Activated naive CD4-positive, alpha-beta T cell treated with anti-CD3 and anti-CD28 coated beads, Interleukin-2, amount 50 U/mL, for 72 hours (primary cell): ENCODE data around the gene DCXR. TPM values are rescaled to one million over a fixed set of nuclear protein-coding genes. Genes with fewer than 3 reads are reported as not detected.

ENCODE experiments used
- ATAC-seq, 2 donors: fragments of 150-1000 bp; cut with Tn5 transposase; 2 replicates each; pipeline ENCODE4 v1.10.0; 2021; ENCODE audit warnings: mild to moderate bottlenecking in 2 of 2, moderate library complexity in 2 of 2
- DNase-seq, 2 donors: peaks; one replicate each; pipeline ENCODE4 v3.0.0; 2021 to 2022; ENCODE audit warnings: low spot score in 2 of 2
- H3K27ac Mint-ChIP-seq, 2 donors: one replicate each; pipeline ENCODE4 v1.8.0; 2022; ENCODE audit warnings: mild to moderate bottlenecking in 2 of 2, mixed read lengths in 2 of 2
- H3K36me3 Mint-ChIP-seq, 2 donors: one replicate each; pipeline ENCODE4 v1.8.0; 2022; ENCODE audit warnings: mixed read lengths in 2 of 2
- H3K9me3 Mint-ChIP-seq, 2 donors: one replicate each; pipeline ENCODE4 v1.8.0; 2022; ENCODE audit warnings: mixed read lengths in 2 of 2
- total RNA-seq, 2 donors: library from RNA; stranded (reverse); gene quantifications; one replicate each; pipeline ENCODE4 v1.2.3, GENCODE V29; 2022

DCXR gene
- total RNA-seq, 2 donors from 2014 or later, result 85.5 to 128 TPM

GRCh38 chr17:82003411-82004381, 33.8 kb downstream of the DCXR start:
- Mint-ChIP-seq H3K36me3 (no peaks in the 10 kb centered on the region), H3K9me3 (no peaks in the 10 kb centered on the region), H3K27ac (no peak overlapping the region)
- peak; percentile 35 to 71 for ATAC-seq
- no peak for DNase-seq

GRCh38 chr17:82001571-82002056, 35.9 kb downstream of the DCXR start:
- DNase-seq (no peak), ATAC-seq (no peak)
- Mint-ChIP-seq H3K27ac (no peak overlapping the region), H3K36me3 (no peaks in the 10 kb centered on the region), H3K9me3 (no peaks in the 10 kb centered on the region)

- no peak for ATAC-seq
- no peak for DNase-seq
- no peaks in the 10 kb centered on the region for H3K9me3 Mint-ChIP-seq
- no peak overlapping the region for H3K27ac Mint-ChIP-seq
- no peaks in the 10 kb centered on the region for H3K36me3 Mint-ChIP-seq
These were observed 36.5 kb downstream of the DCXR start for GRCh38 chr17:82000803-82001570.

- no peaks in the 10 kb centered on the region for H3K36me3 Mint-ChIP-seq
- no peaks in the 10 kb centered on the region for H3K9me3 Mint-ChIP-seq
- ATAC-seq (no peak), DNase-seq (no peak)
- no peak overlapping the region for H3K27ac Mint-ChIP-seq
These were observed 37.3 kb downstream of the DCXR start for GRCh38 chr17:81999976-82000802.

GRCh38 chr17:81999587-81999975, 37.9 kb downstream of the DCXR start:
- no peaks in the 10 kb centered on the region for H3K9me3 Mint-ChIP-seq
- no peaks in the 10 kb centered on the region for H3K36me3 Mint-ChIP-seq
- no peak for ATAC-seq
- no peak for DNase-seq
- H3K27ac Mint-ChIP-seq, result no peak overlapping the region

GRCh38 chr17:81998691-81999438, 38.6 kb downstream of the DCXR start:
- ATAC-seq (no peak), DNase-seq (no peak)
- Mint-ChIP-seq H3K36me3 (no peaks in the 10 kb centered on the region), H3K9me3 (no peaks in the 10 kb centered on the region), H3K27ac (no peak overlapping the region)

- Mint-ChIP-seq H3K36me3 (no peaks in the 10 kb centered on the region), H3K27ac (no peak overlapping the region), H3K9me3 (no peaks in the 10 kb centered on the region)
- DNase-seq (no peak), ATAC-seq (no peak)
These were observed 39.3 kb downstream of the DCXR start for GRCh38 chr17:81998212-81998611.

GRCh38 chr17:81996757-81997441, 40.6 kb downstream of the DCXR start:
- H3K36me3 Mint-ChIP-seq, result no peaks in the 10 kb centered on the region
- H3K27ac Mint-ChIP-seq, result peak overlapping the region in 1 of 2 donors; percentile 50
- no peaks in the 10 kb centered on the region for H3K9me3 Mint-ChIP-seq
- DNase-seq (no peak), ATAC-seq (no peak)

GRCh38 chr17:81996232-81996756, 41.2 kb downstream of the DCXR start:
- no peak for ATAC-seq
- no peak overlapping the region for H3K27ac Mint-ChIP-seq

GRCh38 chr17:81995463-81996231, 41.9 kb downstream of the DCXR start:
- Mint-ChIP-seq H3K36me3 (no peaks in the 10 kb centered on the region), H3K9me3 (no peaks in the 10 kb centered on the region), H3K27ac (no peak overlapping the region)
- DNase-seq (no peak), ATAC-seq (no peak)

More at GRCh38 chr17:81996232-81996756, 41.2 kb downstream of the DCXR start:
- H3K9me3 Mint-ChIP-seq, result no peaks in the 10 kb centered on the region
- DNase-seq, result no peak
- H3K36me3 Mint-ChIP-seq, result no peaks in the 10 kb centered on the region

- DNase-seq, result no peak
- Mint-ChIP-seq H3K27ac (no peak overlapping the region), H3K36me3 (no peaks in the 10 kb centered on the region), H3K9me3 (no peaks in the 10 kb centered on the region)
- ATAC-seq, result no peak
These were observed 42.7 kb downstream of the DCXR start for GRCh38 chr17:81994593-81995462.

GRCh38 chr17:81993729-81994592, 43.5 kb downstream of the DCXR start:
- ATAC-seq, result no peak
- H3K27ac Mint-ChIP-seq, result no peak overlapping the region
- no peaks in the 10 kb centered on the region for H3K9me3 Mint-ChIP-seq

More at GRCh38 chr17:81993729-81994592, 43.5 kb downstream of the DCXR start:
- DNase-seq, result no peak
- no peaks in the 10 kb centered on the region for H3K36me3 Mint-ChIP-seq
